NCI-H510A (cell line): ENCODE measurements around the gene ZNF468.
"Not testable (repeated sequence)": the region's sequence is repeated elsewhere in the genome, so short reads cannot be mapped to it uniquely, and the experiment has no call there.

Experiments
- DNase-seq: peaks from one replicate; lab custom pipeline; 2025; lab: John Stamatoyannopoulos, UW

The ZNF468 gene

DNA sequence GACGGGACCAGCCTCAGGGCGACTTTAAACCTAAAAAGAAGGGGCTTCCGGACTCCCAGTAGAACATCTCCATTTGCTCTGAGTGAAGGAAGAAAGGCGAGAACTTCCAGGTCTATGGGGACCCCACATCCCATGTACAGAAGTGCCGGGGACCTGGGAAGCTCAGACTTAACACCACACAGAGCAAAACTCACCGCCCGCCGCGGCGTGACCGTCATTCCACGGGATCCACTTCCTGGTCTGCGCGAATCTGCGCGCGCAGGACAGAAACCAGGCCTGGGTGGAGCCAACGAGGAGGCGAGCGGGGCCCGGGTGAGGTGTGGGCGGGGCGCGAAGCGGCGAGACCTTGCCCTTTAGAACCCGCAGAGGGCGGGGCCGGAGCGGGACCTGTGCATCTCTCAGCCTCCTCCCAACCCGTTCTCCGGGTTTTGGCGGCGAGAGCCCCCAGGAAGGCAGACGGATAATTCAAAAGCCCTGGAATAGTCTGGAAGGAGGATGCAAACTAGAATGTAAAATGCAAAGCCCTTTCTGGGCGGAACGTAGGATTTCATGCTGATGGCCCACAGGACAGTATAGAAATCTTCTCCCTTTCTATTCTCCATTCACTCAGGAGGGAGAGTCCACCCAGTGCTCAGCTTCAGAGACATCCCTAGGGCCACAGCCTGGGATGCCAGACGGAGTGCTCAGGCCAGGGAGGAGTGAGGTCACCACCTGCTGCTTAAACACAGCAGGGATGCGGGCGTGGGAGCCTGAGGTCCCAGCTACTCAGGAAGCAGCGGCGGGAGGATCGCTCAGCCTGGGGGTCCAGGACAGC is at the start of gene ZNF468:
Gene ZNF468, minus strand, starts transcription at position 242 of the 814 bp plus-strand sequence. CDS start 3,347 bp downstream, outside the sequence.
- peak; percentile 46 for DNase-seq

DNA sequence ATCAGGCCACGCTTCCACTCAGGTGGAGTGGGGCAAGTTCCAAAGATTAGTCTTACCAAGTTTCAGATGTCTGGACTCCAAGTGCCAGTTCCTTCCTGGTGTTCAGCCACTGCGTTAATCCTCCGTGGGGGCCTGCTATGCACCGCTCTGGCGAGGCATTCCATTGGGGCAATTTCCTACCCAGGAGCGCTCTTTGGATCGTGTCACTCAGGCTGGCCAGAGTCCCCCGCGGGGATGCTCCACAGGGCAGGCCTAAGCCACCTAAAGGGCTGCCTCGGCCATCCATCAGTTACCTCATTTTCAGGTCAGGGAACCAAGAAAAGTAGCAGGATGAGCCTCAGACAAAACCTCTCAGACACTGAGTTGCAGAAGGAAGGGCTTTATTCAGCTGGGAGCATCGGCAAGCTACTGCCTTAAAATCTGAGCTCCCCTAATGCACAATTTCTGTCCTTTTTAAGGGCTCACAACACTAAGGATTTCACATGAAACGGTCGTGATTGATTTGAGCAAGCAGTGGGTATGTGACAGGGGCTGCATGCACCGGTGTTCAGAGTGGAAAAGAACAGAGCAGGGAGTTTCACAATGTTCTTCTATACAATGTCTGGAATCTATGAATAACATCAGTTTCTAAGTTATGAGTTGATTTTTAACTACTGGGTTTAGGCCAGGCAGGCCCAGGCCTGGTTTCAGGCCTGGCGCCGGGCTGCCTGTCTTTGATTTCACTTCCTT is 46.8 kb upstream of the ZNF468 start:
- DNase-seq = not testable (repeated sequence)

DNA sequence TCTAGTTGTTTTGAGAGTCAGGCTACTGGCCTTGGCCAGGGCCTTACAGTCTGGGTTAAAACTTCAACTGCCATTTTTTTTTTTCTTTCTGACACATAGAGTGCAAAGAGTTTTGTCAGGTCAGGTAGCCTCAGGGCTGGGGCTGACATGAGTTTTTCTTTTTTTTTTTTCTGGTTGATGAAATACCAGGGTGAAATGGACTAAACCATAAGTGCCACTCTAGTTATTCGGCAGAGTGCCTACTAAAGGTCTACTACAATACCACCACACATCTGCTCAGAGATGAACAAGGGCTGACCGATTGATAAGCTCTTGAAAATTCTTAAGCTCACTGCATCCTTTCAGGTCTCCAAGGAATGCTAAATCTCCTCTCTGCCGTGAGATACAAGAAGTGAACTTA is 44.4 kb upstream of the ZNF468 start:
- DNase-seq = no peak

DNA sequence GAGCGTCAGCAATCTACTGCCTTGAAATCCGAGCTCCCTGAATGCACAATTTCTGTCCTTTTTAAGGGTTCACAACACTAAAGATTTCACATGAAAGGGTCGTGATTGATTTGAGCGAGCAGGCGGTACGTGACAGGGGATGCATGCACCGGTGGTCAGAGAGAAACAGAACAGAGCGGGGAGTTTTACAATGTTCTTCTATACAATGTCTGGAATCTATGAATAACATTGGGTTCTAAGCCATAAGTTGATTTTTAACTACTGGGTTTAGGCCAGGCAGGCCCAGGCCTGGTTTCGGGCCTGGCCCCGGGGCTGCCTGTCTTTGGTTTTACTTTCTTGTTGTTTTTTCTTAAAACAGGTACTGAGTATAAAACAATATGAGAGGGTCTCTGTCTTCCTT is 41.2 kb upstream of the ZNF468 start:
- DNase-seq = not testable (repeated sequence)

DNA sequence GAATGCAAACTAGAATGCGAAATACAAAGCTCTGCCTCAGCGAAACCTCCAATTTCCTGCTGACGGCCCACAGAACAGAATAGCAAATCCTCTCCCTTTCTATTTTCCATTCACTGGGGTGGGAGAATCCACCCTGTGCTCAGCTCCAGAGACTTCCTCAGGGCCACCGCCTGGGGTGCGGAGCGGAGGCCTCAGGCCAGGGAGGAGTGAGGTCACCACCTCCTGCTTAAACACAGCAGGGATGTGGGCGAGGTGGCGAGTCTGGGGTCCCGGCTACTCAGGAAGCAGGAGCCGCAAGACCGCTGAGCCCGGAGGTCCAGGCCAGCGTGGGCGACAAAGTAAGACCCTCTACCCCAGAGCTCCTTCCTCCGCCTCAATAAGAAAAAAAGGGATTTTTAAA is 40.7 kb upstream of the ZNF468 start:
- no peak for DNase-seq

DNA sequence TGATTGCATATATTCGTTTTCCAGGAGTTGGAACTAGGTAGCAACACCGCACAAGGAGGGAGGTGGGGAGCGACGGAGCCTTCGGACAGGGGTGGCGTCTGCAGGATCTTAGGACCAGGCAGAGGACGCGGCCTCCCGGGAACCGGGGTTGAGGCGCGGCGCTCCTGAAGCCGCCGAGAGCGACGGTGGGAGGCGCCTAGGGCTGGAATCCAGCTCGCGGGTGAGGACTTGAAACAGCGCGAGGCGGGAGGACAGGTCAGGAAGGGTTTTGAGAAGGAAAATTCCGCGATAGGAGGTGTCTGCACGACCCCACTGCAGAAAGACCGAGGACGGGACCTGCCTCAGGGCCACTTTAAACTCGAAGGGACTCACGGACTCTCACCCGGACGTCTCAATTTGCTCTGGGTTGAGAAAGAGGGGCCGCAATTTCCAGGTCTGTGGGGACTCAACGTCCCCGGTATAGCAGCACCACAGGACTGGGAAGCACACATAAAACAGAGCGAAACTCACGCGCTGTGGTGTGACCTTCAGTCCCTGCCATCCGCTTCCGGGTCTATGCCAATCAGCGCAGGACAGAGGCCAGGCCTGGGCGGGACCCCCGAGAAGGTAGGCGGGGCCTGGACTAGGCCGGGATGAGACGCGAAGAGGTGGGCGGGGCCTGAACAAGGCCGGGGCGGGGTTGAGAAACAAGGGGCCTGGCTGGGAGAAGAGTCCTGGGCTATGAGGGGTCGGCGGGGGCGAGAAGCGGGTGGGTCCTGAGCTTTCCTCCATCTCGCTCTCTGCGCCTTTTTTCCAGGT is 39.9 kb upstream of the ZNF468 start, which contains the start of gene ZNF320:
Gene ZNF320, minus strand, starts transcription at position 498 of the 798 bp plus-strand sequence. CDS start 7,380 bp downstream, outside the sequence.
- peak; percentile 42 for DNase-seq

DNA sequence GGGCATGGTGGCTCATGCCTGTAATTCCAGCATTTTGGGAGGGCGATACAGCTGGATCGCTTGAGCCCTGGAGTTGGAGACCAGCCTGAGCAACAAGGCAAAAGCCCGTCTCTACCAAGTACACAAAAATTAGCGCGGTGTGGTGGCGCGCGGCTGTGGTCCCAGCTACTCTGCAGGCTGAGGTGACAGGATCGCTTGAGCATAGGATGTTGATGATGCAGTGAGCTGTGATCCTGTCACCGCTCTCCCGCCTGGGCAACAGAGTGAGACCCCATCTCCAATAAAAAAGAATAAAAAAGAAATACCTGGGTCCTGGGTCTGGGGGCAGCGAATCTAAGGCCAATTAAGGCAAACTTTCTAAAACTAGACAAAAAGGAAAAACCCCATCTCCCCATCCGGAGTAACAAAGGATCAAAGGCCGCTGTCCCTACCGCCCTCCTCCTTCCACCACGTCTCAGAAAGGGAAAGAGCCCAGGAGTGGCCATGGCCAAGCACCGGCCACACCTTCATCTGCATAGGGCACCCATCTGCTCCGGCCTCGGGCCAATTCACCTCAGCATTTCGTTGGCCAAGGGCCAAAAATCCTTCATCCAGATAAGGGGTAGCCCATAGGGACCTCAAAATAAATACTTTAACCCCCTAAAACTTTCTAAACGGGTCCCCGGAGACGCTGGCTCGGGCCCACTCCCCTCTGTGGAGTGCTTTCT is 39.2 kb upstream of the ZNF468 start:
- DNase-seq = no peak

DNA sequence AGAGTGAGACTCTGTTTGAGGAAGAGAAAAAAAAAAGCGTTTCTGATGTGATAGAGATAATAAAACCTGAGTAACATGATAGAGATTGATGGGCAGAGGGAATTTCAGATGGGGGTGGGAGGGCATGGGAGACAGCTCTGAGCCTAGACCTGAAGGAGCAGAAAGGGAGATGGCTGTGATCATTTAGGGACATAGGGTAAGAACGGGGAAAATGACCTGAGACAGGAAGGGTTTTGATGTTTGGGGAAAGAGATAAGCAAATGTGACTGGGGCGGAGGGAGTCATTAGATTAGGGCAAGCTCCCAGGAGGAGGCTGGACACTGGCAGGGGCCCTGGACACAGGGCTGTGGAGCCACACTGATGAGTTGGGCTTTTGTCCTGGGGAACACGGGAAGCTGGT is 33.9 kb upstream of the ZNF468 start:
- no peak for DNase-seq

DNA sequence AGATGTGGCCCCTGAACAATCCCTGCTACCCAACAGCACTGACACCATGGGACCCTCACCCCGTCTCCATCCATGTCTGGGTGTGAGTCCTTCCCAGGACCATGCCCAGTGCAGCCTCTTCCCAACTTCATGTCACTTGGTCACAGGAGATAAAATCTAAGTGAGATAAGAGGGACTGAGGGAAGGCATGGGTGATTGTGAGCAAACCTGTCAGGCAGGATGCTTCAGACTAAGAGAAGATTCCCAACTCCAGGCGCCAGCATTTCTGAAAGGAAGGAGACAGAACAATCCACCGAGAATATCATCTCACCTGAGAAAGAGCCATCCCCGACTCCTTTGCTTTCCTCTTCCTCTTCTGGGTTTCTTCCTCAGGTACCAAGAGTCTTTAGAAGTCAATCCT is 32.5 kb upstream of the ZNF468 start:
- DNase-seq = no peak

DNA sequence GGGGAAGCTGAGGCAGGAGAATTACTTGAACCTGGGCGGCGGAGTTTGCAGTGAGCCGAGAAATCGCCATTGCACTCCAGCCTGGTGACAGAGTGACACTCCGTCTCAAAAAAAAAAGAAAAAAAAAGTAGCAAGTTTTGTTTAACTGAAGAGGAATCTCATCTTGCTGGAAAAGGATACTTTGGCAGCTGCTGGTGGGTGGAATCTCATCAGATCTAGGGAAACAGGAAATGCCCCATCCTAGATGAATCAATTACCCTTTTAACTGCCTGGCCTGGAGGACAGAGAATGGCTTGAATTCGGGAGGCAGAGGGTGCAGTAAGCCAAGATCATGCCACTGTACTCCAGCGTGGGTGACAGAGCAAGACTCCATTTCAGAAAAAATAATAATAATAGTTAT is 31.7 kb upstream of the ZNF468 start:
- no peak for DNase-seq

DNA sequence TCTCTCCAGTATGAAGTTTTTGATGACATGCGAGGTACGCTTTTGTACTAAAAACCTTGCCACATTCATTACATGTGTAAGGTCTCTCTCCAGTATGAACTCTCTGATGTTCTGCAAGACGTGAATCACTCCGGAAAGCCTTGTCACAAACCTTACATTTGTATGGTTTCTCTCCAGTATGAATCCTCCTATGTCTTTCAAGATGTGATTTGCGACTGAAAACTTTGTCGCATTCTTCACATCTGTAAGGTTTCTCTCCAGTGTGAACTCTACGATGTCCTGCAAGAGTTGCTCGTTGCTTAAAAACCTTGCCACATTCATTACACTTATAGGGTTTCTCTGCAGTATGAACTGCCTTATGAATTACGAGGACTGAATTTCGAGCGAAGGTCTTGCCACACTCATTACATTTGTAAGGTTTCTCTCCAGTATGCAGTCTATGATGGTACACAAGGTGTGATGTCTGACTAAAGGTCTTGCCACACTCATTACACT is 23.5 kb upstream of the ZNF468 start:
- DNase-seq = no peak

DNA sequence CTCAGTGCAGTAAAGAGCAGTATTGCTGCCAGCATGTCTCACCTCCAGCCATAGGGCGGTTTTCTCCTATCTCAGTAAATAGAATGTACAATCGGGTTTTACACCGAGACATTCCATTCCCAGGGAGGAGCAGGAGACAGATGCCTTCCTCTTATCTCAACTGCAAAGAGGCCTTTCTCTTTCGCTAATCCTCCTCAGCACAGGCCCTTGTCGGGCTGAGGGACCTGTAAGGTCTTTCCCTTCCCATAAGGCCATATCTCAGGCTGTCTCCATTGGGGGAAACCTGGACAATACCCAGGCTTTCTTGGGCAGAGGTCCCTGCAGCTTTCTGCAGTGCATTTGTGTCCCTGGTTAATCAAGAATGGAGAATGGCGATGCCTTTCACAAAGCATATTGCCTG is 15.6 kb upstream of the ZNF468 start:
- not testable (repeated sequence) for DNase-seq

DNA sequence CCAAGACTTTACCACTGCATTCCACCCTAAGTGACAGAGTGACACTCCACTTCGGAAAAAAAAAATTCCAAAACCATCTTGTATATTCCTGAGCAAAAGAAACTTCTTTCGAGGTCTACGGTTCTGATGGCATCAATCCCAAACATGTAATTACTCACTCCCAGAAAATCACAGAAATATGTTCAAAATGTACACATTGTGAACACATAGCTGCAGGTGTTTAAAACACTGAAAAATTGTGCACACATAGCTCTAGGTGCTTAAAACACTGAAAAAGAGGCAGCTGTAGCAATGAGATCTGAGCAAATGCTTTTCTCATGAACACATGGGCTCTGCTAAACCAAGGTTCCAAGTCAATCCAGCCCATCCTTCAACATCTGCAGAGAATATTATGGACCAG is 14.0 kb upstream of the ZNF468 start:
- DNase-seq = no peak

DNA sequence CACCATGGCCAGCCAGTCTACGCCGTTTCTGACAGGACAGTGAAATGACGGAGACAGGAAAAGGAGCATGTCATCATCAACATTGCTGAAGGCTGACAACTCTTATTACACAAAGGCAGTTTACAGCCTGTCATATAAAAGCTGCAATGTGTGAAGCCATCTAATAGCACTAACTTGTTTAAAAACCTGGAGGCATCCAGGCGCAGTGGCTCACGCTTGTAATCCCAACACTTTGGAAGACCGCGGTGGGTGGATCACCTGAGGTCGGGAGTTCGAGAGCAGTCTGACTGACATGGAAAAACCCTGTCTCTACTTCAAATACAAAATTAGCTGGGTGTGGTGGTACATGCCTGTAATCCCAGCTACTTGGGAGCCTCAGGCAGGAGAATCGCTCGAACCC is 10.6 kb upstream of the ZNF468 start:
- not testable (repeated sequence) for DNase-seq

DNA sequence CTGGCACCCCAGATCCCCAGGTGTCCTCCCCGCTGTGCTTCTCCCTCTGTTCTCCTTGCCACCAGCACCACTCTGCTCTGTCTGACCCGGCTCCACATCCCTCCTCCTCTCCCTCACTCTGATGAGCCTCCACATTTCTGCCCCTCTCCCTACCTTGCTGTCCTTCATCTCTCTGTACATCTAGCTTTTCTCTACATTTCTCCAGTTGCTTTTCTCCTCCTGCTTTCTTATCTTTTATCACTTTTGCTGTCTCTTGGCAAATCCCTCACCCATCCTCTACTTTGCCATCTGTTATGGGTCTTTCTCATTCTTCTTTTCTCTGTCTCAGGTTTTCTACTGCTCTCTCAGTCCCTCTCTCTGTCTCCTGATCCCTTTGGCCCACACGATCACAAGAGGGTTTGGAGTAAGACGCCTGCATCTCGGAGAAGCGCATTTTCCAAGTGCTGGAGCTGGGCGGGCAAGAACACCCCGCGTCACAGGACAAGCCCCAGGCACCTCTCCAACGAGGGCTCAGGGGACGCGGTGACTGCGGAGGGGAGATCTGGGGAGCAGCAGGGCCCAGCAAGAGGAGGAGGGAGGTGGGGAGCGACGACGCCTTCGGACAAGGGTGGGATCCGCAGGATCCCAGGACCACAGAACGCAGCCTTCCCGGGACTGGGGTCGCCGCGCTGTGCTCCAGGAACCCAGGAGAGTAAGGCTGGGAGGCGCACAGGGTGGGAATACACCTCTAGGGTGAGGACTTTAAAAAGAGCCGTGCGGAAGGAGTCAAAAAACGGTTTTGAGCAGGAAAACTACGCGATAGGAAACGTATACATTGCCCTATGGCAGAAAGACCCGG is 660 bp downstream of the ZNF468 start:
- DNase-seq = not testable (repeated sequence)

DNA sequence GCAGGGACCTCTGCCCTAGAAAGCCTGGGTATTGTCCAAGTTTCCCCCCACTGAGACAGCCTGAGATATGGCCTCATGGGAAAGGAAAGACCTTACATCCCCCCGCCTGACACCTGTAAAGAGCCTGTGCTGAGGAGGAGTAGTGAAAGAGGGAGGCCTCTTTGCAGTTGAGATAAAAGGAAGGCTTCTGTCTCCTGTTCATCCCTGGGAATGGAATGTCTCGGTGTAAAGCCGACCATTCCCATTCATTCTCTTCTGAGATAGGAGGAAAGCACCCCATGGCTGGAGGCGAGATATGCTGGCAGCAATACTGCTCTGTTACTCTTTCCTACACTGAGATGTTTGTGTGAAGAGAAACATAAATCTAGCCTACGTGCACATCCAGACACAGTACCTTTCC is 10.1 kb downstream of the ZNF468 start:
- DNase-seq = not testable (repeated sequence)

DNA sequence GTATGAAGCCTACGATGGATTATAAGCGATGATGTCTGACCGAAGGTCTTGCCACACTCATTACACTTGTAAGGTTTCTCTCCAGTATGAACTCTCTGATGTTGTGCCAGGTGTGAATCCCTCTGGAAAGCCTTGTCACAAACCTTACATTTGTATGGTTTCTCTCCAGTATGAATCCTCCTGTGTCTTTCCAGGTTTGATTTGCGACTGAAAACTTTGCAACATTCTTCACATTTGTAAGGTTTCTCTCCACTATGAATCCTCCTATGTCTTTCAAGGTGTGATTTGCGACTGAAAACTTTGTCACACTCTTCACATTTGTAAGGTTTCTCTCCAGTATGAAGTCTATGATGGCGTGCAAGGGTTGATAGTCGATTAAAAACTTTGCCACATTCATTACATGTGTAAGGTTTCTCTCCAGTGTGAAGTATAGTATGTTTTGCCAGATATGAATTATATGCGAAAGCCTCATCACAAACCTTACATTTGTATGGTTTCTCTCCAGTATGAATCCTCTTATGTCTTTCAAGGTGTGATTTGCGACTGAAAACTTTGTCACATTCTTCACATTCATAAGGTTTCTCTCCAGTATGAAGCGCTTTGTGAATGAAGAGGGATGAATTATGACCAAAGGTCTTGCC is 16.5 kb downstream of the ZNF468 start:
- not testable (repeated sequence) for DNase-seq

DNA sequence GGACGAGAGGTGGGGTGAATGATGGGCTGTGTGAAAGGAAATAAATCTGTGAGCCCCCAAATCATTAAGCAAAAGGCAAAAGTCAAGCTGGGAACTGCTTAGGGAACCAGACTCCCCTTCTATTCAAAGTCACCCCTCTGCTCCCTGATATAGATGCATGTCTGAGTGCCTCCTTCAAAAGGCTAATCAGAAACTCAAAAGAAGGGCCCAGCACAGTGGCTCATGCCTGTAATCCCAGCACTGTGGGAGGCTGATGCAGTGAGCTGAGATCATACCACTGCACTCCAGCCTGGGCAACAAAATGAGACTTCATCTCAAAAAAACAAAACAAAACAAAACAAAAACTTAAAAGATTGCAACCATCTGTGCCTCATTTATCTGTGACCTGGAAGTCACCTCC is 23.1 kb downstream of the ZNF468 start:
- DNase-seq = not testable (repeated sequence)

DNA sequence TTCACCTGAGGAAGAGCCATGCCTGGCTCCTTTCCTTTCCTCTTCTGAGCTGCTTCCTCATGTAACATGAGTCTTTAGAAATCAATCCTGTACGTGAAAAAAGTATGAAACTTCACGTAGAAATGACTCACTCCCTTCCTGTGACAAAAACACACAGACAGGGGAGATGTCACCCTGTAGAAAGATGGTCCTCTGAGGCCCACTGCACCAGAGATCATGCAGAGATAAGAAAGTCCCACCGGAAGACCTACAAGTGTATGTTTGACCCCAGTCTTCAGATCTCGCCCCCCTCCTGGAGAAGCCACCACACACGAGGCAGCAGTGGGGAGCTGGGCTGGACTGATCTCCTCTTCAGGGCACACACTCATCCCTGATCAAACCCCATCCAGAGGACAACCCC is 23.9 kb downstream of the ZNF468 start:
- DNase-seq = not testable (repeated sequence)

DNA sequence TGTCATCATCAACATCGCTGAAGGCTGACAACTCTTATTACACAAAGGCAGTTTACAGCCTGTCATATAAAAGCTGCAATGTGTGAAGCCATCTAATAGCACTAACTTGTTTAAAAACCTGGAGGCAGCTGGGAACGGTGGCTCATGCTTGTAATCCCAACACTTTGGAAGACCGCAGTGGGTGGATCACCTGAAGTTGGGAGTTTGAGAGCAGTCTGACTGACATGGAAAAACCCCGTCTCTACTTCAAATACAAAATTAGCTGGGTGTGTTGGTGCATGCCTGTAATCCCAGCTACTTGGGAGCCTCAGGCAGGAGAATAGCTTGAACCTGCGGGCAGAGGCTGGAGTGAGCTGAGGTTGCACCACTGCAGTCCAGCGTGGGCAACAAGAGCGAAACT is 27.6 kb downstream of the ZNF468 start:
- DNase-seq = not testable (repeated sequence)
